CD8-positive, alpha-beta memory T cell (primary cell): ENCODE results near the gene TMX1. TPM values are rescaled to one million over a fixed set of nuclear protein-coding genes. Genes with fewer than 3 reads are reported as not detected.

Experiments used
- CTCF ChIA-PET: fragments of 350-600 bp; sonication (Branson Sonifier 250); formaldehyde crosslinking; loops from one replicate; lab custom pipeline; 2021; ENCODE audit warnings: antibody characterized with exemption; lab: Charles Lee
- POLR2A ChIA-PET: fragments of 350-600 bp; sonication (Branson Sonifier 250); formaldehyde crosslinking; loops from one replicate; lab custom pipeline; 2021; ENCODE audit warnings: antibody characterized with exemption; lab: Charles Lee
- DNase-seq, 5 donors: peaks; one replicate each; pipeline versions ENCODE4 v3.0.0 to v3.0.0-alpha.2; 2020 to 2022; ENCODE audit warnings: mixed read lengths in 1 of 5
- H3K27ac ChIP-seq: one replicate; pipeline ENCODE4 v1.7.0; 2013; ENCODE audit warnings: low read depth, mild to moderate bottlenecking, low read length, moderate library complexity
- H3K27me3 ChIP-seq: 2 replicates; pipeline ENCODE4 v1.7.0; 2013; ENCODE audit warnings: low read length, mild to moderate bottlenecking; ENCODE audit not compliant: insufficient read depth, poor library complexity, severe bottlenecking
- H3K36me3 ChIP-seq: 2 replicates; pipeline ENCODE4 v1.7.0; 2013; ENCODE audit warnings: mild to moderate bottlenecking, low read length, moderate library complexity; ENCODE audit not compliant: insufficient read depth
- H3K4me1 ChIP-seq: 2 replicates; pipeline ENCODE4 v1.7.0; 2013; ENCODE audit warnings: mild to moderate bottlenecking, low read length, moderate library complexity; ENCODE audit not compliant: insufficient read depth
- H3K4me3 ChIP-seq: 2 replicates; pipeline ENCODE4 v1.7.0; 2013; ENCODE audit warnings: mild to moderate bottlenecking, low read length
- H3K9me3 ChIP-seq: 2 replicates; pipeline ENCODE4 v1.7.0; 2013; ENCODE audit warnings: mild to moderate bottlenecking, low read length
- H3K27ac Mint-ChIP-seq, 8 donors: one replicate each; pipeline ENCODE4 v1.8.0; 2020 to 2021; ENCODE audit warnings: mixed read lengths in 8 of 8, mild to moderate bottlenecking in 6 of 8, inconsistent platforms in 3 of 8, moderate library complexity in 3 of 8
- H3K27me3 Mint-ChIP-seq, 2 donors: one replicate each; pipeline ENCODE4 v1.8.0; 2020 to 2021; ENCODE audit warnings: mixed read lengths in 2 of 2, mild to moderate bottlenecking in 1 of 2, moderate library complexity in 1 of 2
- H3K36me3 Mint-ChIP-seq, 3 donors: one replicate each; pipeline ENCODE4 v1.8.0; 2020 to 2021; ENCODE audit warnings: mixed read lengths in 3 of 3, inconsistent platforms in 1 of 3, mild to moderate bottlenecking in 1 of 3
- H3K4me1 Mint-ChIP-seq, 3 donors: one replicate each; pipeline ENCODE4 v1.8.0; 2020 to 2021; ENCODE audit warnings: mixed read lengths in 3 of 3, inconsistent platforms in 1 of 3, mild to moderate bottlenecking in 1 of 3
- H3K4me3 Mint-ChIP-seq, 7 donors: one replicate each; pipeline ENCODE4 v1.8.0; 2020 to 2021; ENCODE audit warnings: mixed read lengths in 7 of 7, mild to moderate bottlenecking in 6 of 7, moderate library complexity in 4 of 7, inconsistent platforms in 2 of 7
- H3K9me3 Mint-ChIP-seq, 5 donors: one replicate each; pipeline ENCODE4 v1.8.0; 2020 to 2022; ENCODE audit warnings: mixed read lengths in 5 of 5, mild to moderate bottlenecking in 3 of 5, moderate library complexity in 2 of 5, inconsistent platforms in 1 of 5
- polyA plus RNA-seq: library from polyadenylated mRNA; unstranded; fragments of 300-500 nt; fragmentation: Illumina TruSeq; gene quantifications from one replicate; pipeline ENCODE4 v1.2.3, GENCODE V29; 2021
- total RNA-seq, 2 experiments: library from RNA; stranded (reverse); gene quantifications; one replicate each; pipeline ENCODE4 v1.2.3, GENCODE V29; 2021

Gene TMX1
- total and polyA plus RNA-seq, 3 experiments from 2014 or later, result 43.3 to 55.1 (median 51.8) TPM

DNA sequence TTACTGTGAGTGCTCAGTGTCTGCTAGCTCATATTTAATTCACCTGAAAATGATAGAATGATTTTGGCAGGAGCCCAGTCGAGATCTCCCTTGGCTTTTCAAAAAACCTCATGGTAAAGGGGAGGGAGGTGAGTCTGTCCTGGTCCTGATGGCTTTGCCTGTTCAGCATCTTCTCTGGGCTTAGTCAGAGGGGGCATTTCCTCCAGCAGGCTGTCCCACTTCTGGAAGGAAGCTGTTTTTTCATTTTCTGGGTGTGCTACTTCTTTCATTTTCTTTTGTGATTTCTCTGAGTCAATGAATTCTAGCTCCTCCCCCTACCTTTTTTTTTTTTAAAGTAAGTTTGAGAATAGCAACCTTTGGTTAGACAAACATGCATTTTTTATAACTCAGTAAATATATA is 58.8 kb downstream of the TMX1 start:
- CTCF ChIA-PET, result interaction anchor here (1.2 kb wide), 1 partner anchor 15 kb away, joined by 3 read pairs; no protein-coding TSS in a partner anchor
- H3K27ac Mint-ChIP-seq, result peak overlapping the region in 2 of 8 donors; percentile 28 to 53

GRCh38 chr14:51302295-51303030 is 62.4 kb downstream of the TMX1 start:
- Mint-ChIP-seq H3K4me1 (peaks cover 4 to 14% (median 7%) of the 10 kb centered on the region in 3 donors), H3K4me3 (no peak overlapping the region), H3K9me3 (no peaks in the 10 kb centered on the region), H3K27ac (peak overlapping the region in 2 of 8 donors; percentile 4 to 23), H3K27me3 (peaks cover 0 to 3% of the 10 kb centered on the region in 2 donors), H3K36me3 (no peaks in the 10 kb centered on the region)
- Histone ChIP-seq H3K4me3 (no peak overlapping the region), H3K9me3 (no peaks in the 10 kb centered on the region), H3K4me1 (no peaks in the 10 kb centered on the region), H3K36me3 (no peaks in the 10 kb centered on the region), H3K27me3 (no peaks in the 10 kb centered on the region), H3K27ac (no peak overlapping the region)
- POLR2A ChIA-PET, result no interaction called here
- CTCF ChIA-PET, result no interaction called here
- no peak for DNase-seq

More for the DNA sequence above, 58.8 kb downstream of the TMX1 start:
- Mint-ChIP-seq H3K4me3 (no peak overlapping the region), H3K9me3 (no peaks in the 10 kb centered on the region), H3K4me1 (peaks cover 4 to 14% (median 7%) of the 10 kb centered on the region in 3 donors), H3K36me3 (no peaks in the 10 kb centered on the region), H3K27me3 (peaks cover 0 to 4% of the 10 kb centered on the region in 2 donors)
- no peak for DNase-seq
- Histone ChIP-seq H3K36me3 (no peaks in the 10 kb centered on the region), H3K27ac (no peak overlapping the region), H3K27me3 (no peaks in the 10 kb centered on the region), H3K4me1 (no peaks in the 10 kb centered on the region), H3K4me3 (no peak overlapping the region), H3K9me3 (no peaks in the 10 kb centered on the region)
- POLR2A ChIA-PET, result interaction anchor here (0.6 kb wide), 1 partner anchor 12 kb away, joined by 3 read pairs; no protein-coding TSS in a partner anchor

DNA sequence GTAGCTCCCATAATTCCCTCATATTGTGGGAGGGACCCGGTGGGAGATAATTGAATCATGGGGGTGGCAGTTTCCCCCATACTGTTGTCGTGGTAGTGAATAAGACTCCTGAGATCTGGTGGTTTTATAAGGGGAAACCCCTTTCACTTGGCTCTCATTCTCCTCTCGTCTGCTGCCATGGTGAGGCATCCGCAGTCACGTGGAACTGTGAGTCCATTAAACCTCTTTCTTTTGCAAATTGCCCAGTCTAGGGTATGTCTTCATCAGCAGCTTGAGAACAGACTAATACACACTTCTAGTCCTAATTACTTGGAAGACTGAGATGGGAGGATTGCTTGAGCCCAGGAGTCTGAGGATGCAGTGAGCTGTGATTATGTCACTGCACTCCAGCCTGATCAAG is 64.4 kb downstream of the TMX1 start:
- no peaks in the 10 kb centered on the region for H3K9me3 Mint-ChIP-seq

DNA sequence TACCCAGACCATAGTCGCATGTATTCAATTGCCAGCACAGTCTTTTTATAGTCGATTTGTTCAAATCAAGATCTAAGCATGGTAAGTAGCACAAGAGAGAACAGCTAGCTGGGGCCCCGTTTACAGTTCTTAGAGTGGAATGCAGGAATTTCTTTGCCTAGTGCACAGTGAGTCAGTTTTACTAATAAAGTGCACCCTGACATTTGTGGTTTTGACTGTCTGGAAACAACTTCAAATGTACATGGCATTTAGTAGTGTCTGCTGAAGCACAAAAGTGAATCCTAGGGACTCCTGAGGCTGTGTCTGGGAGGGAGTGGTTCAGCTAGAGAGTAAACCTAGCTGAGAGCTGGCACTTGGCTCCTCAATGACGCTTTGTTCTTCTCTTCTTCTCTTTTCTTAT is 64.9 kb downstream of the TMX1 start:
- Mint-ChIP-seq H3K4me1 (no peaks in the 10 kb centered on the region), H3K36me3 (no peaks in the 10 kb centered on the region), H3K27ac (no peak overlapping the region), H3K9me3 (no peaks in the 10 kb centered on the region), H3K27me3 (peaks cover 1 to 3% of the 10 kb centered on the region in 2 donors), H3K4me3 (no peak overlapping the region)
- Histone ChIP-seq H3K4me3 (no peak overlapping the region), H3K4me1 (no peaks in the 10 kb centered on the region), H3K36me3 (no peaks in the 10 kb centered on the region), H3K27ac (no peak overlapping the region), H3K9me3 (no peaks in the 10 kb centered on the region), H3K27me3 (no peaks in the 10 kb centered on the region)
- ChIA-PET POLR2A (no interaction called here), CTCF (interaction anchor here (0.6 kb wide), 1 partner anchor 21 kb away, joined by 3 read pairs; no protein-coding TSS in a partner anchor)
- DNase-seq, result no peak

More for the DNA sequence above, 64.4 kb downstream of the TMX1 start:
- Histone ChIP-seq H3K4me3 (no peak overlapping the region), H3K4me1 (no peaks in the 10 kb centered on the region), H3K27me3 (no peaks in the 10 kb centered on the region), H3K9me3 (no peaks in the 10 kb centered on the region), H3K36me3 (no peaks in the 10 kb centered on the region), H3K27ac (no peak overlapping the region)
- H3K27me3 Mint-ChIP-seq, result peaks cover 1 to 3% of the 10 kb centered on the region in 2 donors
- ChIA-PET CTCF (interaction anchor here (0.6 kb wide), 1 partner anchor 21 kb away, joined by 3 read pairs; no protein-coding TSS in a partner anchor), POLR2A (no interaction called here)
- H3K4me3 Mint-ChIP-seq, result no peak overlapping the region
- no peak for DNase-seq
- peaks cover 0 to 1% (median 0%) of the 10 kb centered on the region in 3 donors for H3K4me1 Mint-ChIP-seq
- no peak overlapping the region for H3K27ac Mint-ChIP-seq
- no peaks in the 10 kb centered on the region for H3K36me3 Mint-ChIP-seq

- H3K36me3 ChIP-seq, result no peaks in the 10 kb centered on the region
- peaks cover 1 to 3% of the 10 kb centered on the region in 2 donors for H3K27me3 Mint-ChIP-seq
- POLR2A ChIA-PET, result no interaction called here
- H3K9me3 ChIP-seq, result no peaks in the 10 kb centered on the region
- no peak overlapping the region for H3K4me3 Mint-ChIP-seq
- no peak for DNase-seq
- H3K4me1 Mint-ChIP-seq, result no peaks in the 10 kb centered on the region
- no peaks in the 10 kb centered on the region for H3K36me3 Mint-ChIP-seq
- H3K27ac ChIP-seq, result no peak overlapping the region
- no peaks in the 10 kb centered on the region for H3K4me1 ChIP-seq
- no peaks in the 10 kb centered on the region for H3K27me3 ChIP-seq
- H3K27ac Mint-ChIP-seq, result no peak overlapping the region
- CTCF ChIA-PET, result no interaction called here
- no peaks in the 10 kb centered on the region for H3K9me3 Mint-ChIP-seq
- no peak overlapping the region for H3K4me3 ChIP-seq
Measured at GRCh38 chr14:51305751-51306150, 65.7 kb downstream of the TMX1 start.

Other genes starting within 250 kb of the TMX1 start
- 1 to 10 TPM in 1 of 2 experiments, under 1 TPM in 1; 0.85 to 1.0 TPM for gene TRIM9, start 145.1 kb upstream of the TMX1 start, total RNA-seq
- gene TRIM9, start 145.1 kb upstream of the TMX1 start, polyA plus RNA-seq, result 0.05 TPM